Testis (tissue), 3 donors: Measurements from ENCODE around the gene DCP1A. TPM values are rescaled to one million over a fixed set of nuclear protein-coding genes. Genes with fewer than 3 reads are reported as not detected.
"Not testable (repeated sequence)": the region's sequence is repeated elsewhere in the genome, so short reads cannot be mapped to it uniquely, and the experiment has no call there.

Experiments
- DNase-seq: peaks from one replicate; pipeline ENCODE4 v3.0.0-alpha.2; 2019
- H3K27ac ChIP-seq, 2 donors: fragments of 200-600 bp; sonication (generic); one replicate each; pipeline ENCODE4 v1.5.1; 2019
- H3K27me3 ChIP-seq: fragments of 200-600 bp; sonication (generic); one replicate; pipeline ENCODE4 v1.5.1; 2019
- H3K36me3 ChIP-seq: fragments of 200-600 bp; sonication (generic); one replicate; pipeline ENCODE4 v1.5.1; 2017; ENCODE audit warnings: low read depth; ENCODE audit errors: missing control alignments
- H3K4me1 ChIP-seq: fragments of 200-600 bp; sonication (generic); one replicate; pipeline ENCODE4 v1.5.1; 2019
- H3K4me3 ChIP-seq, 2 donors: fragments of 200-600 bp; sonication (generic); one replicate each; pipeline ENCODE4 v1.5.1; 2017 to 2019
- H3K9me3 ChIP-seq: fragments of 200-600 bp; sonication (generic); one replicate; pipeline ENCODE4 v1.5.1; 2017
- POLR2A ChIP-seq: fragments of 450-650 bp; IDR thresholded peaks from one replicate; pipeline ENCODE4 v1.6.1; 2017; ENCODE audit warnings: antibody characterized with exemption, mild to moderate bottlenecking, moderate library complexity
- WGBS, 2 donors: methylation state at CpG; one replicate each; pipeline ENCODE4 v1.1.5; 2018; 5-methylcytosine and 5-hydroxymethylcytosine counted together
- intact Hi-C: fragments of 100-400 bp; cut with DNase I; formaldehyde crosslinking; loops from one replicate; pipeline ENCODE4 v1.15.1; 2023; ENCODE audit warnings: low total_unique reads
- polyA plus RNA-seq: library from polyadenylated mRNA; stranded (reverse); fragments of 350-450 nt; fragmentation: Illumina TruSeq; extraction: RNeasy Lipid Tissue Mini Kit (QIAGEN cat#74804); gene quantifications from one replicate; pipeline ENCODE4 v1.2.3, GENCODE V29; 2014; ENCODE audit warnings: low read depth, low replicate concordance; ENCODE audit not compliant: insufficient read depth
- total RNA-seq, 2 donors: library from RNA; depleted of rRNA; stranded (reverse); fragments of >200 nt; gene quantifications; one replicate each; pipeline ENCODE4 v1.2.3, GENCODE V29; 2016
- TF ChIP-seq, protein P1 (sequence below), 3 experiments: fragments of 450-650 bp in 2 of 3; fragments of 200-600 bp in 1 of 3; sonication (generic) in 1 of 3; IDR thresholded peaks; one replicate each; pipeline ENCODE4 v1.5.1; 2016 to 2019; ENCODE audit warnings: antibody characterized with exemption in 3 of 3, mild to moderate bottlenecking in 2 of 3, moderate library complexity in 1 of 3

Gene DCP1A
- total and polyA plus RNA-seq, 3 donors from 2014 or later: 20.9 to 35.6 (median 31.3) TPM

DNA sequence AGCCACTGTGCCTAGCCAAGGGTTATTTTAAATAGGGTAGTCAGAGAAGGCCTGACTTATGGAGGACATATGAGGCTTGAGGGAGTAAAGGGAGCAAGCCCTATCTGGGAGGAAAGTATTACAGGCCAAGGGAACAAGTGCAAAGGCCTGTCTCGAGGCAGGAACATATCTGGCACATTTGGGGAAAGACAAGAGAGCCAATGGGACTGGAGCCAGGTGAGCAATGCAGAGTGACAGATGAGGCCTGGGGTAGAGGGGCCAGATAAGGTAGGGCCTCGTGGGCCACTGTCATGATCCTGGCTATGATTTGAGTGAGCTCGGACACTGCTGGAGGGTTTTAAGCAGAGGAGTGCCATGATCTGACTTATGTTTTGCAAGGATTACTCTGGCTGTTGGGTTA, 43.8 kb downstream of the DCP1A start:
- no peaks in the 10 kb centered on the region for H3K27me3 ChIP-seq
- no peaks in the 10 kb centered on the region for H3K9me3 ChIP-seq
- DNase-seq: no peak
- peaks cover 12% of the 10 kb centered on the region for H3K4me1 ChIP-seq
- H3K36me3 ChIP-seq: no peaks in the 10 kb centered on the region
- intact Hi-C loops: no loop called here
- TF ChIP-seq, protein P1, sequence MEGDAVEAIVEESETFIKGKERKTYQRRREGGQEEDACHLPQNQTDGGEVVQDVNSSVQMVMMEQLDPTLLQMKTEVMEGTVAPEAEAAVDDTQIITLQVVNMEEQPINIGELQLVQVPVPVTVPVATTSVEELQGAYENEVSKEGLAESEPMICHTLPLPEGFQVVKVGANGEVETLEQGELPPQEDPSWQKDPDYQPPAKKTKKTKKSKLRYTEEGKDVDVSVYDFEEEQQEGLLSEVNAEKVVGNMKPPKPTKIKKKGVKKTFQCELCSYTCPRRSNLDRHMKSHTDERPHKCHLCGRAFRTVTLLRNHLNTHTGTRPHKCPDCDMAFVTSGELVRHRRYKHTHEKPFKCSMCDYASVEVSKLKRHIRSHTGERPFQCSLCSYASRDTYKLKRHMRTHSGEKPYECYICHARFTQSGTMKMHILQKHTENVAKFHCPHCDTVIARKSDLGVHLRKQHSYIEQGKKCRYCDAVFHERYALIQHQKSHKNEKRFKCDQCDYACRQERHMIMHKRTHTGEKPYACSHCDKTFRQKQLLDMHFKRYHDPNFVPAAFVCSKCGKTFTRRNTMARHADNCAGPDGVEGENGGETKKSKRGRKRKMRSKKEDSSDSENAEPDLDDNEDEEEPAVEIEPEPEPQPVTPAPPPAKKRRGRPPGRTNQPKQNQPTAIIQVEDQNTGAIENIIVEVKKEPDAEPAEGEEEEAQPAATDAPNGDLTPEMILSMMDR (IDR thresholded peaks at IDR 0.05): no peak
- no peak for TF ChIP-seq POLR2A
- peak overlapping the region in 1 of 2 donors; percentile 47 for H3K27ac ChIP-seq
- 50 to 53% methylated on average over 3 of the region's 3 CpGs for WGBS, 2 donors
- H3K4me3 ChIP-seq: no peak overlapping the region

DNA sequence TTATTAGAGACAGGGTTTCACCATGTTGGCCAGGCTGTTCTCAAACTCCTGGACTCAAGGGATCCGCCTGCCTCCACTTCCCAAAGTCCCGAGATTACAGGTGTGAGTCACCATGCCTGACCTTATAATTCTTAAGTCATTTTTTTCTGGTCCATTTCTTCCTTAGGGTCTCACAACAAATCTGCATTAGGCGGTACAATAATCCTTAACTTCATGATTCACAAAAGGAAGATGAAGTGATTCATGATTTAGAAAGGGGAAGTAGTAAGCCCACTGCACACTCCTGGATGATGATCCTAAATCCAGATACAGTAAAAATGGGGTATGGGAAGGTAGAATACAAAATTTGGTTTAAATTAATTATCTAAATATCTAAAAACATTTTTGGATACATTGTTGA, 46.5 kb downstream of the DCP1A start:
- DNase-seq: no peak
- Histone ChIP-seq H3K9me3 (no peaks in the 10 kb centered on the region), H3K4me1 (peaks cover 12% of the 10 kb centered on the region), H3K36me3 (no peaks in the 10 kb centered on the region), H3K27ac (no peak overlapping the region), H3K27me3 (no peaks in the 10 kb centered on the region), H3K4me3 (no peak overlapping the region)
- WGBS, 2 donors: 93 to 95% methylated on average over 3 of the region's 3 CpGs
- TF ChIP-seq, protein P1 (IDR thresholded peaks at IDR 0.05): no peak
- no peak for TF ChIP-seq POLR2A
- intact Hi-C loops: no loop called here

DNA sequence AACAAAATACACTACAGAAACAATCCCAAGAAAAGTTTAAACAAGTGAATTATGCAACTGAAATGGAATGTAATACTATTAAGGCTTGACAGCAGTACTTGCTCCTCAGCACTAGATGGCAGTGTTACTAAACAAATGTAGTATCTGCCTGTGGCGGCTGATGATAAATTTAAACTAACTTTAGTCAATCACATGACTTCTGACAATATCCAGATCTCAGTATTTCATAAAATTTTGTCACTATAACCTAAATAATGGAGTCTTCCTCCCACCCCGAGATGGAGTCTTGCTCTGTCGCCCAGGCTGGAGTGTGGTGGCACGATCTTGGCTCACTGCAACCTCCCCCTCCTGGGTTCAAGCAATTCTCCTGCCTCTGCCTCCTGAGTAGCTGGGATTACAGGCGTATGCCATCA, 47.7 kb downstream of the DCP1A start:
- peaks cover 12% of the 10 kb centered on the region for H3K4me1 ChIP-seq
- intact Hi-C loops, H3K27me3 ChIP-seq, H3K9me3 ChIP-seq, H3K27ac ChIP-seq, DNase-seq, H3K36me3 ChIP-seq, H3K4me3 ChIP-seq: not testable (repeated sequence)
- TF ChIP-seq, protein P1 (IDR thresholded peaks at IDR 0.05): peak; percentile 79 to 88 (median 86)
- 47 to 59% methylated on average over 5 of the region's 5 CpGs for WGBS, 2 donors

DNA sequence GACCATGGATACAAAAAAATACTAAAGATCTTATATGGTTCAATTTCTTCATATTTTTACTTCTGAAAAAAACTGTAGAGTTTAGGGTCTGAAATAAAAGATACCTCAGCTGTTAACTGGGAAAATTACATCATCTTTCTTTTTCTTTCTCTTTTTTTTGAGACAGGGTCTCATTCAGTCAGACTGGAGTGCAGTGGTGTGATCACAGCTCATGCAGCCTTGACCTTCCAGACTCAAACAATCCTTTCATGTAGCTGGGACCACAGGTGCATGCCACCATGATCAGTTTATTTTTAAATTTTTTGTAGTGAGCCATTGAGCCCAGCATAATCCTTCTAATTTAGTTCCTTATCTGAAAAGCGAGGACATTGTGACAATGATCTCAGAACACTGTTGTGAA, 51.9 kb downstream of the DCP1A start:
- no peak overlapping the region for H3K4me3 ChIP-seq
- H3K4me1 ChIP-seq: no peaks in the 10 kb centered on the region
- no peaks in the 10 kb centered on the region for H3K9me3 ChIP-seq
- TF ChIP-seq, protein P1 (IDR thresholded peaks at IDR 0.05): no peak
- no peak for TF ChIP-seq POLR2A
- 67 to 77% methylated on average over 1 of the region's 1 CpG for WGBS, 2 donors
- no peaks in the 10 kb centered on the region for H3K27me3 ChIP-seq
- DNase-seq: no peak
- intact Hi-C loops: no loop called here
- no peak overlapping the region for H3K27ac ChIP-seq
- H3K36me3 ChIP-seq: no peaks in the 10 kb centered on the region

DNA sequence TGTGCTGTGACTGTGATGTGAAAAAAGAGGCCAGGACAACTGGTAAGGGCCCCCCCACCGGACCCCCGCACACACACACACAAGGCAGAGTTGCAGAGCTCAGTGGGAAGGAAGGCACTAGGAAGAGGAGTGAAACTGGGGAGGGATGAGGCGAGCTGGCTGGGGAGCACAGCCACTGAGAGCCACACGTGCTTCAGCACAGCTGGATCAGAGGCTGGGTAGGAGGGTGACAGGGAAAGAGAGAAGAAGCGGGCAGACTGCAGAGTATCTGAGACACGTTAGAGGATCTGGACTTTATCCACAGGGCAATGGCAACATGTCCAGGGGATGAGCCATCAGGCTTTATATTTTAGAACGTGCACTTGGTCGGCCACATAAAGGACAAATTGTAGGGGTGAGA, 53.5 kb downstream of the DCP1A start:
- TF ChIP-seq, protein P1 (IDR thresholded peaks at IDR 0.05): no peak
- TF ChIP-seq POLR2A: no peak
- Histone ChIP-seq H3K27me3 (no peaks in the 10 kb centered on the region), H3K4me3 (no peak overlapping the region), H3K36me3 (no peaks in the 10 kb centered on the region), H3K27ac (no peak overlapping the region), H3K9me3 (no peaks in the 10 kb centered on the region), H3K4me1 (no peaks in the 10 kb centered on the region)
- DNase-seq: no peak
- intact Hi-C loops: no loop called here
- whole genome bisulfite sequencing, 2 donors: 90 to 92% methylated on average over 8 of the region's 8 CpGs
